HCT116 (cell line): Measurements from ENCODE around the gene SMCR8. TPM values are rescaled to one million over a fixed set of nuclear protein-coding genes. Genes with fewer than 3 reads are reported as not detected.

ENCODE experiments used
- ATAC-seq: fragments of 200-7000 bp; cut with Tn5 transposase; 2 replicates; pipeline ENCODE4 v1.9.1; 2020; ENCODE audit warnings: mild to moderate bottlenecking, moderate library complexity
- Bru-seq: library from RNA; stranded (reverse); fragments of 400-500 nt; gene quantifications from one replicate; lab custom pipeline; 2021; lab: Mats Ljungman, UMichigan
- BruChase-seq, 2 experiments: library from RNA; stranded (reverse); fragments of 400-500 nt; gene quantifications; one replicate each; lab custom pipeline; 2021; lab: Mats Ljungman, UMichigan
- BruUV-seq: library from RNA; stranded (reverse); fragments of 400-500 nt; replicated peaks from 2 replicates; lab custom pipeline; 2021; lab: Mats Ljungman, UMichigan
- CTCF ChIA-PET: fragments of 300-600 bp; sonication (Branson Sonifier 250); formaldehyde crosslinking; loops from one replicate; lab custom pipeline; 2021; ENCODE audit warnings: antibody characterized with exemption; lab: Charles Lee
- POLR2A ChIA-PET: fragments of 300-600, 350-600 bp; sonication (Branson Sonifier 250); formaldehyde crosslinking; loops from one replicate; lab custom pipeline; 2021; ENCODE audit warnings: antibody characterized with exemption; lab: Charles Lee
- RAD21 ChIA-PET, 2 experiments: fragments of 300-600 bp; sonication (Branson Sonifier 250); formaldehyde crosslinking; loops; one replicate each; lab custom pipeline; 2023; ENCODE audit warnings: low total read pairs in 2 of 2; ENCODE audit not compliant: uncharacterized antibody in 2 of 2, unreplicated experiment in 2 of 2, low non-redundant PET in 1 of 2; lab: Charles Lee
- DNase-seq: peaks from one replicate; pipeline ENCODE4 v3.0.0-alpha.2; 2010; ENCODE audit warnings: low read depth, low spot score
- H2AFZ ChIP-seq: fragments of 200-600 bp; shearing (Covaris generic), sonication (generic); 2 replicates; pipeline ENCODE4 v1.6.1; 2017; ENCODE audit warnings: low read depth, mixed run types, mixed read lengths, antibody characterized with exemption, low read length; ENCODE audit not compliant: poor library complexity, severe bottlenecking
- H3K27ac ChIP-seq: 2 replicates; pipeline ENCODE4 v1.5.1; 2012; ENCODE audit warnings: low read depth, low read length
- H3K27me3 ChIP-seq: fragments of 200-600 bp; sonication (generic); 2 replicates; pipeline ENCODE4 v1.6.1; 2016; ENCODE audit warnings: mixed run types, low read length, mixed read lengths; ENCODE audit not compliant: insufficient read depth
- H3K36me3 ChIP-seq, 2 experiments: fragments of 200-500 bp in 1 of 2; fragments of 200-600 bp in 1 of 2; sonication (Bioruptor generic) in 1 of 2; sonication (generic) in 1 of 2; 2 replicates each; pipeline versions ENCODE4 v1.5.1 to v1.6.1; 2014 to 2016; ENCODE audit warnings: low read length in 2 of 2, inconsistent platforms in 1 of 2, mixed read lengths in 1 of 2, mixed run types in 1 of 2; ENCODE audit not compliant: insufficient read depth in 2 of 2, control insufficient read depth in 1 of 2
- H3K4me1 ChIP-seq, 2 experiments: fragments of 200-600 bp in 1 of 2; sonication (generic) in 1 of 2; 2 replicates each; pipeline versions ENCODE4 v1.5.1 to v1.6.1; 2012 to 2017; ENCODE audit warnings: low read length in 2 of 2, inconsistent platforms in 1 of 2, mild to moderate bottlenecking in 1 of 2, mixed read lengths in 1 of 2, mixed run types in 1 of 2, moderate library complexity in 1 of 2; ENCODE audit not compliant: insufficient read depth in 2 of 2, control insufficient read depth in 1 of 2
- H3K4me2 ChIP-seq: fragments of 200-600 bp; sonication (generic); 2 replicates; pipeline ENCODE4 v1.6.1; 2017; ENCODE audit warnings: mixed run types, low read length, mixed read lengths
- H3K4me3 ChIP-seq, 2 experiments: fragments of 200-600 bp in 1 of 2; sonication (generic) in 1 of 2; replicated peaks in 1 of 2; 2 replicates each; pipeline ENCODE4 v1.5.1; 2011 to 2016; ENCODE audit warnings: low read length in 2 of 2, control low read depth in 1 of 2, low read depth in 1 of 2, mild to moderate bottlenecking in 1 of 2, mixed read lengths in 1 of 2, mixed run types in 1 of 2
- H3K79me2 ChIP-seq: fragments of 200-600 bp; sonication (generic); 2 replicates; pipeline ENCODE4 v1.6.1; 2017; ENCODE audit warnings: mild to moderate bottlenecking, mixed run types, low read length, moderate library complexity, mixed read lengths; ENCODE audit not compliant: insufficient read depth
- H3K9ac ChIP-seq: fragments of 200-600 bp; sonication (generic); 2 replicates; pipeline ENCODE4 v1.6.1; 2016; ENCODE audit warnings: low read length, mixed read lengths
- H3K9me2 ChIP-seq: fragments of 200-600 bp; sonication (generic), shearing (Covaris generic); 2 replicates; pipeline ENCODE4 v1.6.1; 2017; ENCODE audit warnings: mixed run types, mild to moderate bottlenecking, moderate library complexity; ENCODE audit not compliant: insufficient read depth
- H3K9me3 ChIP-seq, 2 experiments: fragments of 200-500 bp in 1 of 2; fragments of 200-600 bp in 1 of 2; sonication (Bioruptor generic) in 1 of 2; sonication (generic) in 1 of 2; 2 replicates each; pipeline ENCODE4 v1.6.1; 2014 to 2017; ENCODE audit warnings: low read length in 2 of 2, mixed read lengths in 2 of 2, inconsistent platforms in 1 of 2, low read depth in 1 of 2, mild to moderate bottlenecking in 1 of 2, mixed run types in 1 of 2, moderate library complexity in 1 of 2; ENCODE audit not compliant: control insufficient read depth in 1 of 2, insufficient read depth in 1 of 2
- H4K20me1 ChIP-seq: fragments of 200-600 bp; sonication (generic), shearing (Covaris generic); 2 replicates; pipeline ENCODE4 v1.6.1; 2017; ENCODE audit warnings: mixed run types, mild to moderate bottlenecking, moderate library complexity; ENCODE audit not compliant: insufficient read depth
- CBX3 ChIP-seq: IDR thresholded peaks from 2 replicates; pipeline ENCODE4 v1.6.1; 2012; ENCODE audit warnings: low read depth
- CEBPB ChIP-seq: IDR thresholded peaks from 2 replicates; pipeline ENCODE4 v1.6.1; 2012; ENCODE audit warnings: low read depth
- ELF1 ChIP-seq: IDR thresholded peaks from 2 replicates; pipeline ENCODE4 v1.6.1; 2012; ENCODE audit warnings: low read depth, borderline replicate concordance
- EZH2 ChIP-seq: fragments of 200-600 bp; sonication (generic); IDR thresholded peaks from 2 replicates; pipeline ENCODE4 v1.6.1; 2017; ENCODE audit warnings: antibody characterized with exemption, mixed run types
- FOSL1 ChIP-seq: IDR thresholded peaks from 2 replicates; pipeline ENCODE4 v1.6.1; 2012; ENCODE audit warnings: low read depth
- JUND ChIP-seq: IDR thresholded peaks from 2 replicates; pipeline ENCODE4 v1.6.1; 2012
- POLR2A ChIP-seq: IDR thresholded peaks from 2 replicates; pipeline ENCODE4 v1.7.0; 2011; ENCODE audit warnings: borderline replicate concordance; ENCODE audit not compliant: insufficient read depth, insufficient read length; ENCODE audit errors: extremely low read depth
- POLR2AphosphoS5 ChIP-seq: IDR thresholded peaks from 2 replicates; pipeline ENCODE4 v1.6.1; 2011; ENCODE audit warnings: mild to moderate bottlenecking, low read depth, low read length, moderate library complexity
- SIN3A ChIP-seq: IDR thresholded peaks from 2 replicates; pipeline ENCODE4 v1.6.1; 2012; ENCODE audit warnings: low read depth
- SRF ChIP-seq: IDR thresholded peaks from 2 replicates; pipeline ENCODE4 v1.6.1; 2012; ENCODE audit warnings: low read depth
- TCF7L2 ChIP-seq: IDR thresholded peaks from 2 replicates; pipeline ENCODE4 v1.7.0; 2011; ENCODE audit warnings: borderline replicate concordance, inconsistent platforms; ENCODE audit not compliant: insufficient read depth, insufficient read length; ENCODE audit errors: extremely low read depth
- ZFX ChIP-seq: fragments of 450-650 bp; IDR thresholded peaks from 2 replicates; pipeline ENCODE4 v1.6.1; 2017
- intact Hi-C: fragments of 100-400 bp; cut with micrococcal nuclease; formaldehyde crosslinking; loops from 2 replicates; pipeline ENCODE4 v1.10.0; 2022
- long read RNA-seq: library from polyadenylated mRNA; unstranded; transcript quantifications from one replicate; pipeline ENCODE4 v2.0.0, GENCODE V29; 2021; ENCODE audit not compliant: unreplicated experiment
- polyA plus RNA-seq: library from polyadenylated mRNA; unstranded; fragments of >200 nt; gene quantifications from 2 replicates; pipeline ENCODE4 v1.2.1, GENCODE V29; 2012; ENCODE audit warnings: missing spikeins
- total RNA-seq: library from RNA; stranded (reverse); gene quantifications from one replicate; pipeline ENCODE4 v1.2.1, GENCODE V29; 2021; ENCODE audit not compliant: unreplicated experiment
- TF ChIP-seq, protein P1 (sequence below): IDR thresholded peaks from 2 replicates; pipeline ENCODE4 v1.6.1; 2012
- TF ChIP-seq, protein P2 (sequence below): IDR thresholded peaks from 2 replicates; pipeline ENCODE4 v1.6.1; 2012; ENCODE audit warnings: low read depth
- TF ChIP-seq, protein P3 (sequence below): IDR thresholded peaks from 2 replicates; pipeline ENCODE4 v1.6.1; 2012
- TF ChIP-seq, protein P4 (sequence below), 3 experiments: fragments of 200-600 bp in 1 of 3; sonication (generic) in 1 of 3; IDR thresholded peaks in 2 of 3; conservative IDR thresholded peaks in 1 of 3; 2 replicates each; pipeline ENCODE4 v1.5.1; 2012 to 2017; ENCODE audit warnings: low read depth in 2 of 3, low read length in 2 of 3, antibody characterized with exemption in 1 of 3, borderline replicate concordance in 1 of 3, control low read depth in 1 of 3, mild to moderate bottlenecking in 1 of 3, mixed read lengths in 1 of 3, mixed run types in 1 of 3, moderate library complexity in 1 of 3; ENCODE audit not compliant: insufficient read depth in 1 of 3

SMCR8 gene, protein sequence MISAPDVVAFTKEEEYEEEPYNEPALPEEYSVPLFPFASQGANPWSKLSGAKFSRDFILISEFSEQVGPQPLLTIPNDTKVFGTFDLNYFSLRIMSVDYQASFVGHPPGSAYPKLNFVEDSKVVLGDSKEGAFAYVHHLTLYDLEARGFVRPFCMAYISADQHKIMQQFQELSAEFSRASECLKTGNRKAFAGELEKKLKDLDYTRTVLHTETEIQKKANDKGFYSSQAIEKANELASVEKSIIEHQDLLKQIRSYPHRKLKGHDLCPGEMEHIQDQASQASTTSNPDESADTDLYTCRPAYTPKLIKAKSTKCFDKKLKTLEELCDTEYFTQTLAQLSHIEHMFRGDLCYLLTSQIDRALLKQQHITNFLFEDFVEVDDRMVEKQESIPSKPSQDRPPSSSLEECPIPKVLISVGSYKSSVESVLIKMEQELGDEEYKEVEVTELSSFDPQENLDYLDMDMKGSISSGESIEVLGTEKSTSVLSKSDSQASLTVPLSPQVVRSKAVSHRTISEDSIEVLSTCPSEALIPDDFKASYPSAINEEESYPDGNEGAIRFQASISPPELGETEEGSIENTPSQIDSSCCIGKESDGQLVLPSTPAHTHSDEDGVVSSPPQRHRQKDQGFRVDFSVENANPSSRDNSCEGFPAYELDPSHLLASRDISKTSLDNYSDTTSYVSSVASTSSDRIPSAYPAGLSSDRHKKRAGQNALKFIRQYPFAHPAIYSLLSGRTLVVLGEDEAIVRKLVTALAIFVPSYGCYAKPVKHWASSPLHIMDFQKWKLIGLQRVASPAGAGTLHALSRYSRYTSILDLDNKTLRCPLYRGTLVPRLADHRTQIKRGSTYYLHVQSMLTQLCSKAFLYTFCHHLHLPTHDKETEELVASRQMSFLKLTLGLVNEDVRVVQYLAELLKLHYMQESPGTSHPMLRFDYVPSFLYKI
- 12.7 TPM for total RNA-seq
- 6.7 and 7.2 TPM in 2 replicates for polyA plus RNA-seq
- Bru-seq, nascent RNA, result percentile 70 among the genes with signal in this experiment
- BruChase-seq, experiment 1, labeled RNA remaining after a 6-hour chase, result percentile 90 among the genes with signal in this experiment
- percentile 94 among the genes with signal in this experiment for BruChase-seq, experiment 2, labeled RNA remaining after a 2-hour chase
- long read RNA-seq, partial matches to known transcripts, result 0 of 3 reads
- long read RNA-seq, other reads (novel, unspliced or antisense), result 3 of 3 reads

DNA sequence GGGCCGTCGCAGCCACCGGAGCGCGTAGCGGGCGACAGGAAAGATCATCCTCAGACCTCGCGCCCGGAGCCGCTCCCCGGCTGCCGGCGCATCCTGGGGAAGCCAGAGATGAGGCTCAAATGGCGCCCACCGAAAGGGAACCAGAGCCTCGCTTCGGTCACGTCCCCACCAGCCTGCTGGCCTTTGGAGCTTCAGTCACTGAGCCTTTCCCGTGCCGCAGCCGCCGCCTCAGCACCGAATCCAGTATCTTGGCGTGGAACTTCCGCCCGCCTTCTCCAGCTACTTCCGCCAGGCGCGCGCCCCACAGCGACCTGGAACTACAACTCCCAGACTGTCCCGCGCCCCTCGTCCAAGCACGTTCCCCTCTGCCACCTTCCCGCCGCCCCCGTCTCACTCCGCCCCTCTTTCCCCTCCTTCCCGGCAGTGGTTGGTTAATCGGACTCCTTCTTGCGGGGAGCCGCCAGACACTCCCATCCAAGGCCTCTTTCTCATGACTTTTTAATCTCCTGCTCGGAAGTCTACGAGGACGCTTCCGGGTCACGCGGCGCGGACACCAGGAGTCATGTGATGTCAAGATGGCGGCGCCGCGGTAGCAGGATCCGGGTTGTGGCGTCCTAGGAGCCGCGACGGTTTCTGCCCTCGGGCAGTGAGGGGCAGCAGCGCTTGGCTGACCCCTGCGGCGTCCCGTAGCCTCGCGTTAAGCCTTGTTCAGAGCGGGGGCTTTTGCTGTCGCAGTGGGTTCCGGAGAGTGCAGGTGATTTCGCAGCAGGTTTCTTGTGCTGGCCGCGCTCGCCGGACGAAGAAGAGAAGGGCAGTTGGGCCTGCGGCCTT, at the start of gene SMCR8, which contains the start of gene TOP3A:
SMCR8 (plus strand) TSS at position 563 of the 831 bp plus-strand sequence. CDS start 497 bp downstream, outside the sequence.
TOP3A (minus strand) TSS at position 264 of the 831 bp plus-strand sequence; CDS start at position 48, 216 bp downstream.
- peak within 1 kb of the TSS; percentile 78 for H3K27ac ChIP-seq
- H4K20me1 ChIP-seq, result no peaks in the 10 kb centered on the region
- BruUV-seq, result no TSS peak
- no peaks in the 10 kb centered on the region for H3K9me2 ChIP-seq
- peak within 1 kb of the TSS; percentile 87 for H3K9ac ChIP-seq
- peak within 1 kb of the TSS; percentile 39 for H2AFZ ChIP-seq
- peaks cover 3 to 24% of the 10 kb centered on the region in 2 experiments; a peak in 2 of 4 replicates for H3K36me3 ChIP-seq
- H3K27me3 ChIP-seq, result no peaks in the 10 kb centered on the region
- H3K9me3 ChIP-seq, result no peaks in the 10 kb centered on the region; a peak in 1 of 4 replicates
- ChIA-PET RAD21 (no interaction called here), CTCF (interaction anchor here (1.0 kb wide), 1 partner anchor 13 kb away, joined by 3 read pairs; no protein-coding TSS in a partner anchor), POLR2A (no interaction called here)
- peak within 1 kb of the TSS; percentile 75 for H3K4me2 ChIP-seq
- peak within 1 kb of the TSS; percentile 93 for H3K4me3 ChIP-seq
- intact Hi-C loops, result loop anchor here (5.0 kb wide), 1 partner anchor 53 kb away; the partner anchor contains the start of gene MIEF2
- peaks cover 10 to 19% of the 10 kb centered on the region in 2 experiments for H3K4me1 ChIP-seq
- peak; percentile 91 for DNase-seq
- H3K79me2 ChIP-seq, result peaks cover 82% of the 10 kb centered on the region
- peak; percentile 95 for ATAC-seq
- TF ChIP-seq ZFX, result peak; percentile 56; the same call in 1 of the 2 replicates
- TF ChIP-seq, protein P1, sequence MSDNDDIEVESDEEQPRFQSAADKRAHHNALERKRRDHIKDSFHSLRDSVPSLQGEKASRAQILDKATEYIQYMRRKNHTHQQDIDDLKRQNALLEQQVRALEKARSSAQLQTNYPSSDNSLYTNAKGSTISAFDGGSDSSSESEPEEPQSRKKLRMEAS, result peak; percentile 79
- no peak for TF ChIP-seq FOSL1
- TF ChIP-seq, protein P2, sequence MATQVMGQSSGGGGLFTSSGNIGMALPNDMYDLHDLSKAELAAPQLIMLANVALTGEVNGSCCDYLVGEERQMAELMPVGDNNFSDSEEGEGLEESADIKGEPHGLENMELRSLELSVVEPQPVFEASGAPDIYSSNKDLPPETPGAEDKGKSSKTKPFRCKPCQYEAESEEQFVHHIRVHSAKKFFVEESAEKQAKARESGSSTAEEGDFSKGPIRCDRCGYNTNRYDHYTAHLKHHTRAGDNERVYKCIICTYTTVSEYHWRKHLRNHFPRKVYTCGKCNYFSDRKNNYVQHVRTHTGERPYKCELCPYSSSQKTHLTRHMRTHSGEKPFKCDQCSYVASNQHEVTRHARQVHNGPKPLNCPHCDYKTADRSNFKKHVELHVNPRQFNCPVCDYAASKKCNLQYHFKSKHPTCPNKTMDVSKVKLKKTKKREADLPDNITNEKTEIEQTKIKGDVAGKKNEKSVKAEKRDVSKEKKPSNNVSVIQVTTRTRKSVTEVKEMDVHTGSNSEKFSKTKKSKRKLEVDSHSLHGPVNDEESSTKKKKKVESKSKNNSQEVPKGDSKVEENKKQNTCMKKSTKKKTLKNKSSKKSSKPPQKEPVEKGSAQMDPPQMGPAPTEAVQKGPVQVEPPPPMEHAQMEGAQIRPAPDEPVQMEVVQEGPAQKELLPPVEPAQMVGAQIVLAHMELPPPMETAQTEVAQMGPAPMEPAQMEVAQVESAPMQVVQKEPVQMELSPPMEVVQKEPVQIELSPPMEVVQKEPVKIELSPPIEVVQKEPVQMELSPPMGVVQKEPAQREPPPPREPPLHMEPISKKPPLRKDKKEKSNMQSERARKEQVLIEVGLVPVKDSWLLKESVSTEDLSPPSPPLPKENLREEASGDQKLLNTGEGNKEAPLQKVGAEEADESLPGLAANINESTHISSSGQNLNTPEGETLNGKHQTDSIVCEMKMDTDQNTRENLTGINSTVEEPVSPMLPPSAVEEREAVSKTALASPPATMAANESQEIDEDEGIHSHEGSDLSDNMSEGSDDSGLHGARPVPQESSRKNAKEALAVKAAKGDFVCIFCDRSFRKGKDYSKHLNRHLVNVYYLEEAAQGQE, result no peak
- TF ChIP-seq POLR2A, result peak; percentile 45
- TF ChIP-seq CEBPB, result no peak
- TF ChIP-seq, protein P3, sequence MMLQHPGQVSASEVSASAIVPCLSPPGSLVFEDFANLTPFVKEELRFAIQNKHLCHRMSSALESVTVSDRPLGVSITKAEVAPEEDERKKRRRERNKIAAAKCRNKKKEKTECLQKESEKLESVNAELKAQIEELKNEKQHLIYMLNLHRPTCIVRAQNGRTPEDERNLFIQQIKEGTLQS, result no peak
- TF ChIP-seq JUND, result no peak
- peak; percentile 65 for TF ChIP-seq TCF7L2
- peak; percentile 84 for TF ChIP-seq POLR2AphosphoS5
- peak; percentile 37; the same call in 1 of the 2 replicates for TF ChIP-seq SIN3A
- no peak for TF ChIP-seq EZH2
- TF ChIP-seq, protein P4, sequence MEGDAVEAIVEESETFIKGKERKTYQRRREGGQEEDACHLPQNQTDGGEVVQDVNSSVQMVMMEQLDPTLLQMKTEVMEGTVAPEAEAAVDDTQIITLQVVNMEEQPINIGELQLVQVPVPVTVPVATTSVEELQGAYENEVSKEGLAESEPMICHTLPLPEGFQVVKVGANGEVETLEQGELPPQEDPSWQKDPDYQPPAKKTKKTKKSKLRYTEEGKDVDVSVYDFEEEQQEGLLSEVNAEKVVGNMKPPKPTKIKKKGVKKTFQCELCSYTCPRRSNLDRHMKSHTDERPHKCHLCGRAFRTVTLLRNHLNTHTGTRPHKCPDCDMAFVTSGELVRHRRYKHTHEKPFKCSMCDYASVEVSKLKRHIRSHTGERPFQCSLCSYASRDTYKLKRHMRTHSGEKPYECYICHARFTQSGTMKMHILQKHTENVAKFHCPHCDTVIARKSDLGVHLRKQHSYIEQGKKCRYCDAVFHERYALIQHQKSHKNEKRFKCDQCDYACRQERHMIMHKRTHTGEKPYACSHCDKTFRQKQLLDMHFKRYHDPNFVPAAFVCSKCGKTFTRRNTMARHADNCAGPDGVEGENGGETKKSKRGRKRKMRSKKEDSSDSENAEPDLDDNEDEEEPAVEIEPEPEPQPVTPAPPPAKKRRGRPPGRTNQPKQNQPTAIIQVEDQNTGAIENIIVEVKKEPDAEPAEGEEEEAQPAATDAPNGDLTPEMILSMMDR (IDR thresholded peaks at IDR 0.05 in 2 of 3, conservative IDR thresholded peaks at IDR 0.05 in 1 of 3; ENCODE audit: borderline replicate concordance in 1 of 3, insufficient read depth in 1 of 3, low read depth in 2 of 3, low read length in 2 of 3), result no peak
- TF ChIP-seq CBX3, result no peak
- TF ChIP-seq ELF1, result peak; percentile 88
- no peak for TF ChIP-seq SRF
